OCI-LY3 (cell line): ENCODE data around the gene HIF1AN.

ENCODE experiments used
- H2AFZ ChIP-seq: fragments of 200-600, 300-600 bp; shearing (Covaris generic); 2 replicates; pipeline ENCODE4 v1.6.0; 2014; ENCODE audit warnings: antibody characterized with exemption, low read depth, low read length
- H3K27ac ChIP-seq: fragments of 200-600, 300-600 bp; sonication (generic); 2 replicates; pipeline ENCODE4 v1.5.1; 2014; ENCODE audit warnings: mild to moderate bottlenecking, low read length, moderate library complexity, mixed read lengths
- H3K27me3 ChIP-seq: fragments of 200-600, 300-600 bp; sonication (generic); 2 replicates; pipeline ENCODE4 v1.6.1; 2014; ENCODE audit warnings: low read depth, low read length, mixed read lengths
- H3K36me3 ChIP-seq: fragments of 200-600, 300-600 bp; sonication (generic); replicated peaks from 2 replicates; pipeline ENCODE3; 2014; ENCODE audit warnings: low read depth, low read length, mixed read lengths
- H3K4me1 ChIP-seq: fragments of 300-600, 200-600 bp; sonication (generic); 2 replicates; pipeline ENCODE4 v1.6.1; 2014; ENCODE audit warnings: low read length, mixed read lengths
- H3K4me2 ChIP-seq: fragments of 200-600, 300-600 bp; sonication (generic); 2 replicates; pipeline ENCODE4 v1.6.1; 2014; ENCODE audit warnings: low read length, mixed read lengths
- H3K4me3 ChIP-seq: fragments of 300-600, 200-600 bp; sonication (generic); 2 replicates; pipeline ENCODE4 v1.5.1; 2014; ENCODE audit warnings: antibody characterized with exemption, mild to moderate bottlenecking, low read length, moderate library complexity
- H3K79me2 ChIP-seq: fragments of 300-600, 200-600 bp; shearing (Covaris generic); 2 replicates; pipeline ENCODE4 v1.6.1; 2014; ENCODE audit warnings: mild to moderate bottlenecking, low read length, mixed read lengths
- H3K9ac ChIP-seq: fragments of 300-600, 200-600 bp; shearing (Covaris generic); 2 replicates; pipeline ENCODE4 v1.6.0; 2014; ENCODE audit warnings: mild to moderate bottlenecking, low read length, moderate library complexity
- H3K9me3 ChIP-seq: fragments of 200-600, 300-600 bp; shearing (Covaris generic); 2 replicates; pipeline ENCODE4 v1.6.1; 2014; ENCODE audit warnings: low read length, mixed read lengths; ENCODE audit not compliant: insufficient read depth
- H4K20me1 ChIP-seq: fragments of 200-600, 300-600 bp; sonication (generic); 2 replicates; pipeline ENCODE4 v1.6.1; 2016; ENCODE audit warnings: low read length, mixed read lengths; ENCODE audit not compliant: insufficient read depth
- CTCF ChIP-seq: fragments of 200-600, 300-600 bp; sonication (generic); IDR thresholded peaks from 2 replicates; pipeline ENCODE4 v1.5.1; 2014; ENCODE audit warnings: antibody characterized with exemption, low read length, low read depth
- EZH2phosphoT487 ChIP-seq: fragments of 200-600 bp; shearing (Covaris generic); IDR thresholded peaks from 2 replicates; pipeline ENCODE4 v1.6.1; 2018; ENCODE audit warnings: antibody characterized with exemption, mixed run types, low read depth

The HIF1AN gene

DNA sequence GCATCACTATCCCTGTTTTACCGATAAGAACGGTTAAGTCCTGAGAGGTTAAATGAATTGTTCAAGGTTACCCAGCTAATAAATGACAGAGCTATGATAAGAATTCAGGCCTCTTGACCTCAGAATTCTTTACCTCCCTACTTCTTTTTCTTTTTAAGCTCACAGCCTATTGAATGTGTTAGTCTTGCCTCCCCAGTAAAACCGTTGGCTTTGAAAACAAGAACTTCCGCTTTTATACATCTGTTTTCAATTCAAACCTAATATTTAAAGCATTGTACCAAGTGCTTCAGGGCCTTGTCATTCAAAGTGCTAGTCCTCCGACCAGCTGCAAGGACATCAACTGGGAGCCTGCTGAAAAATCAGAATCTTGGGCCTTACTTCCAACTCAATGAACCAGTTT is 31.6 kb upstream of the HIF1AN start:
- Histone ChIP-seq H3K36me3 (no peaks in the 10 kb centered on the region), H2AFZ (no peak overlapping the region), H3K4me1 (no peaks in the 10 kb centered on the region), H3K27ac (no peak overlapping the region), H3K4me3 (no peak overlapping the region), H4K20me1 (no peaks in the 10 kb centered on the region), H3K4me2 (no peak overlapping the region), H3K9me3 (no peaks in the 10 kb centered on the region), H3K27me3 (no peaks in the 10 kb centered on the region), H3K9ac (no peak overlapping the region), H3K79me2 (no peaks in the 10 kb centered on the region)
- TF ChIP-seq CTCF (no peak), EZH2phosphoT487 (no peak)

- TF ChIP-seq CTCF = no peak
- no peak for TF ChIP-seq EZH2phosphoT487
- Histone ChIP-seq H3K36me3 (no peaks in the 10 kb centered on the region), H3K79me2 (no peaks in the 10 kb centered on the region)
Measured at GRCh38 chr10:100505164-100505563, 30.6 kb upstream of the HIF1AN start.

GRCh38 chr10:100506596-100507356 is 29.0 kb upstream of the HIF1AN start:
- Histone ChIP-seq H3K4me1 (no peaks in the 10 kb centered on the region), H3K79me2 (no peaks in the 10 kb centered on the region), H3K4me3 (no peak overlapping the region), H3K27me3 (no peaks in the 10 kb centered on the region), H4K20me1 (no peaks in the 10 kb centered on the region), H3K4me2 (no peak overlapping the region), H2AFZ (no peak overlapping the region), H3K9me3 (no peaks in the 10 kb centered on the region), H3K9ac (no peak overlapping the region), H3K36me3 (no peaks in the 10 kb centered on the region), H3K27ac (no peak overlapping the region)
- no peak for TF ChIP-seq EZH2phosphoT487
- TF ChIP-seq CTCF = no peak

More at GRCh38 chr10:100505164-100505563, 30.6 kb upstream of the HIF1AN start:
- Histone ChIP-seq H3K27me3 (no peaks in the 10 kb centered on the region), H3K4me3 (no peak overlapping the region), H3K9me3 (no peaks in the 10 kb centered on the region), H3K9ac (no peak overlapping the region), H3K4me1 (no peaks in the 10 kb centered on the region), H2AFZ (no peak overlapping the region), H3K27ac (no peak overlapping the region), H3K4me2 (no peak overlapping the region), H4K20me1 (no peaks in the 10 kb centered on the region)

DNA sequence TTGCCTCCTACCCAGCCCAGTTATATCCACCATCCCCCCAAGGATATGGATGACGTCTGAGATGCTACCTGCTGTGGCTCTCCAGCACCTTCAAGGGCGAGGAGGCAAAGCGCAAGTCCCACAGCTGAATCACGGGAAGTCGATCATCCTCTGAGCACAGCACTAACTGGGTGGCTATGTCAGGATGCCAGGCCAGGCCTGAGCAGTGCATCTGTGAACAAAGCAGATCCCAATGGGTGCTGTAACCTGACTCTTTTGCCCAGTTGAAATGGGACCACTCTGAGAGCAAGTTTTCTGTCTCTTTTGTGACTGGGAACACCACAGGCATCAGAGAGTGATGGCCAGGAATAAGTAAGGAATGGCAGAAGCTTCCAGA is 28.4 kb upstream of the HIF1AN start:
- H2AFZ ChIP-seq = no peak overlapping the region
- H3K9me3 ChIP-seq = no peaks in the 10 kb centered on the region
- H3K4me3 ChIP-seq = no peak overlapping the region
- no peaks in the 10 kb centered on the region for H3K27me3 ChIP-seq
- no peaks in the 10 kb centered on the region for H3K79me2 ChIP-seq
- H4K20me1 ChIP-seq = no peaks in the 10 kb centered on the region
- no peak overlapping the region for H3K27ac ChIP-seq
- no peaks in the 10 kb centered on the region for H3K4me1 ChIP-seq
- no peaks in the 10 kb centered on the region for H3K36me3 ChIP-seq
- no peak for TF ChIP-seq CTCF
- TF ChIP-seq EZH2phosphoT487 = no peak
- no peak overlapping the region for H3K4me2 ChIP-seq
- H3K9ac ChIP-seq = no peak overlapping the region
